GM18526 (cell line): ENCODE measurements around the gene SORCS2.

ENCODE experiments used
- POLR2A ChIP-seq: IDR thresholded peaks from 3 replicates; pipeline ENCODE4 v1.6.1; 2011; ENCODE audit not compliant: insufficient read length; ENCODE audit errors: extremely low read depth

The SORCS2 gene

GRCh38 chr4:7714738-7715137 lies 522.4 kb downstream of the SORCS2 start:
- TF ChIP-seq POLR2A: no peak

GRCh38 chr4:7715271-7716009 lies 523.1 kb downstream of the SORCS2 start:
- TF ChIP-seq POLR2A: no peak

DNA sequence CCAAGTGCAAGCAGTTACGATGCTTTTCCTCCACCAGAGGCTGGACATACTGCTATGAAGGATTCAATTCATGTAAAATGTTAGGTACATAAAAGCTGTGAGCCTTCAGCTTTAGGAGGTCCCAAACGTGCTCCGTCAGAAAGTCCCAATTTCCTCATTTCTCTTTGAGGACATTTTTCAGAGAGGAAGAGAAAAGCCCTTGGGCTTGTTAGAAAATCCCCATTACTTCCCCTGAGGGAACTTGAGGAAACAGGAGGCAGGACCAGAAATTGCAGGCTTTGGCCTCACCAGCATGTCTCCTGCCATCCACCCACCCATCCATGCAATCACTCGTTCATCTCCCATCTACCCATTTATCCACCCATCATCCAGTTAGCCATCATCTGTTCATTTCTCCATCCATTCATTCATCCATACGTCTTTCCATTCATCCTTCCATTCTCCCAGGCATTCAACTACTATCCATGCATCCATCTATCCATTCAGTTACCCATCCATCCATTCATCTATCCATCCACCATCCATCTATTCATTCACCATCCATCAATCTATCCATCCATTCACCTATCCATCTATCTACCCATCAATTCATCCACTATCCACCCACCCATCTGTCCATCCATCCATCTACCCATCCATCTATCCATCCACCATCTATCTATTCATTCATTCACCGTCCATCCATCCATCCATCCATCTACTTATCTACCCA lies 523.8 kb downstream of the SORCS2 start:
- no peak for TF ChIP-seq POLR2A

DNA sequence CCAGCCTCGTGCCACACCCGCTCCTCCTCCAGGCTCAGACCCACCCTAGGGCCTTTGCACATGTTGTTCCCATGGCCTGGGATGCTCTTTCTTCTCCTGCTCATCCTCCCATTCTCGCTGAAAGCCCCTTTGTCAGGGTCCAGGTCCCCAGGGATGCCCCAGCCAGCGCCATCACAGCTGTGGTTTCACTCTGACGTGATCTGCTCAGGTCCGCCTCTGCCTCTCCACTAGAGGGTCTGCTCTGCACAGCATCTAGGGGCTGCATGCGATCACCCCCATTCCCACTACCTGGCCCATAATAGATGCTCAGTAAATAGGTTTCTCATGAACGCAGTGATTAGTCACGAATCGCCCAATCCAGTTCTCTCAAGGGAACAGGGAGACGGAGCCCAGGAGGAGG lies 524.8 kb downstream of the SORCS2 start:
- TF ChIP-seq POLR2A: no peak

- TF ChIP-seq POLR2A: no peak
Measured at GRCh38 chr4:7717946-7718490, 525.7 kb downstream of the SORCS2 start.

DNA sequence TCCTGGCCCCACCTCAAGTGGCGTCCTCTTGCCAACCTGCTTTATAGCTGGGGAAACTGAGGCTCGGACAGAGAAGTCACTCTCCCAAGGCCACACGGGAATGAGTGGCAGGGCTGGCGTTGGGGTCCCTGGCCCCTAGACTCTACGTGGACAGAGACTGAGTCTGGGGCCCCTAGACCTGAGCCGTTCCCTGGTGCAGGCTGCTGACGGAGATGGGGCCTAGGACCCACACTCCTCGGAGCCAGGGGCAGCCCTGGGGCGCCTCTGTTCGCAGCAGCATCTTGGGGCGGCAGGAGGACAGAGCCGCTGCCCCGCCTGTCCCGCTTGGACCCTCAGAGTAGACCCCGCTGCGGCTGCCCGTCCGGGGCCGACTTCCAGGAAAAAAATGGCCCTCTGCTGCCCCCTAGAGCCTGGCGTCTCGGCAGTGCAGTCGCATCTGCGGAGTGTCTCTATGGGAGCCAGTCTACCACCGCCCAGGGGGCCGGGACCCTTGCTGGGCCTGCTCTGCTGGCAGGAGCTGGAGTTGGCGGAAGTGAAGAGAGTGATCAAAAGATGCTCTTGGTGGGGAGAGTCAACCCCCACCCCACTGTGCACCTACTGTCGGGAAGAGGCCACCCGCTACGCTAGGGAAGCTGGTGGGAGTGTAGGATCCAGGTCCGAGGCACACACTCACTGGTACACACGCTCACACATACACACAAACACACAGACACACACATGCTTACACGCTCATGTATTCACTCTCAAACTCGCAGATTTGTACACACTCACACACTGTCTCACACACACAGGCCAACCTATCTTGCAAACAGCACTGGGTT lies 527.2 kb downstream of the SORCS2 start:
- no peak for TF ChIP-seq POLR2A

DNA sequence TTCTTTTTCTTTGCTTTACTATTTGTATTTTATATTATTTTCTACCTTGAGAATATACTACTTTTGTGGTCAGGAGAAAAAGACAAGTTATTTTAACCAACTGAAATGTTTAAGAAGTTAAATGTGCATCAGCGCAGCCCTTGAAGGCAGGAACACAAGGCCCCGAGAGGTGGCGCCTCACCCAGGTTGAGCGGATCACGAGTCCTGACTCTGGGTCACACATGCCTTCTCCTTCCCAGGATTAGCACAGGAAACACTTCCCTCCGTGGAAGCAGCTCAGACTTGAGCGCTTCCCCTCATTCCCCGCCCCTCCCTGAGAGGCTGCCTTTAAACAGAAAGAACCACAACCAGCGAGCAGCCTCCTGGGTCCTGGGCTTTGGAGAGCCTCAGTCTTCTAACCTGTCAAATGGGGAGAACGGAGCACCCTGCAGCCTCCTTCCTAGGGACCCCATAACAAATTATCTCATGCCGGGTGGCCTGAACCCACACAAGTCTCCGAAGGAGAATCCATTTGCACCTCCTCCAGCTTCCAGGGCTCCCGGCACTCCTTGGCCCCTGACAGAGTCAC lies 529.7 kb downstream of the SORCS2 start:
- TF ChIP-seq POLR2A: no peak

DNA sequence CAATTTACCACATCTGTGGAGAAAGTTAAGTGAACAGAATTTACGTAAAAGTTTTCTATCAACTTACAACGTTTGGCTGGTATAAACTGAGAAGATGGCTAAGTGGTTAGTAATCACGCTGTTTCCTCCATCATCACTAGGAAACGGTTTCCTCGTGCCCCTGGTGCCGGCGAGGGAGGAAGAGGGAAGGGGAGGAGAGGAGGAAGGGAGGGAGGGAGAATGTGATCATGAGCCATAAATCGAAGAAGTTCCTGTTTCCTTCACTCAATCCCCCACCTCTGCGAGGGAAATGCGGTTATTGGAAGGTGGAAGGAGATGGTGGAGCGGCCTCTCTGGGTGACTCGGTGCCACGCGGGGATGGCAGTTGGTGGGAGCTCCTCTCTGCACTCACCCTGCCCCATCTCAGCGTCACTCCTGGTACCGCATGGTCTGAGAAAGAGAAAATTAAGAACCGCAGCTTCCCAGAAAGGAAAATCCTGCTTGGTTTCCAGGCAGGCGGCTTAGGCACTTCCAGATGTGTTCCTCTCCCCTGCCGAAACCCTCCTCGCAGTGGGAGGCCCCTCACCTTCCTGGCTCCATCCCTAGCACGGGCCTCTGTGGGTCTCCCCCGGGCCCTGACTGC lies 530.5 kb downstream of the SORCS2 start:
- TF ChIP-seq POLR2A: no peak

DNA sequence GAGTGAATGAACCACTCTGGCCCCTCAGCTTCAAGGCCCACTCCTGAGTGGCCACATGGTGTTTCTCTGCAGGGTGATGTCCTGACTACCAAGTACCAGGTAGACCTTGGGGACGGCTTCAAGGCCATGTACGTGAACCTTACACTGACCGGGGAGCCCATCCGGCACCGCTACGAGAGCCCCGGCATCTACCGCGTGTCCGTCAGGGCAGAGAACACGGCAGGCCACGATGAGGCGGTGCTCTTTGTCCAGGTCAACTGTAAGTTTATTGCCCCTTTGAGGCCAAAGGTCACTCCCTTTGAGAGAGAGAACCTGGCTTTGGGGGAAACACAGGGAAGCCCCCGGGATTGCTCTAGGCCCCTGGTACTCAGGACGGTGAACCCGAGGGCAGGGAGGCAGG lies 531.3 kb downstream of the SORCS2 start:
- TF ChIP-seq POLR2A: no peak

GRCh38 chr4:7725951-7726350 lies 533.6 kb downstream of the SORCS2 start:
- no peak for TF ChIP-seq POLR2A

GRCh38 chr4:7726665-7727413 lies 534.5 kb downstream of the SORCS2 start:
- no peak for TF ChIP-seq POLR2A

DNA sequence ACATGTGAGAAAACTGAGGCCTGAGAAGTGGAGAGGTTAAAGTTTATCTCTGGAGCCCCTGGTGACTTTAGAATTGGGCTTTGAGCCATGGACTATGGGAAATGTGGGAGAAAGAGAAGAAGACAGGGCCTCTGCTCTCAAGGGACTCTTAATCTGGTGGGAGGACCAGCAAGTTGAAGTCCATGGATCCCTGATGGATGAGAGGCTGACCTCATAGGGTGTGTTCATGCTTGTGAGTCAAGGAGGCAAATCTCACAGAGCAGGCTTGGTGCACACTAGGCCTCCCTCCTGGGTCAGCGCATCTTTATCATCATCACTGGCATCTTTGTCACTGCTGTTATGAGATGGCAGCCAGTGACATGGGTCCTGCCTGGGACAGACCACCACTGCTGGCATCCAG lies 535.4 kb downstream of the SORCS2 start:
- TF ChIP-seq POLR2A: no peak

DNA sequence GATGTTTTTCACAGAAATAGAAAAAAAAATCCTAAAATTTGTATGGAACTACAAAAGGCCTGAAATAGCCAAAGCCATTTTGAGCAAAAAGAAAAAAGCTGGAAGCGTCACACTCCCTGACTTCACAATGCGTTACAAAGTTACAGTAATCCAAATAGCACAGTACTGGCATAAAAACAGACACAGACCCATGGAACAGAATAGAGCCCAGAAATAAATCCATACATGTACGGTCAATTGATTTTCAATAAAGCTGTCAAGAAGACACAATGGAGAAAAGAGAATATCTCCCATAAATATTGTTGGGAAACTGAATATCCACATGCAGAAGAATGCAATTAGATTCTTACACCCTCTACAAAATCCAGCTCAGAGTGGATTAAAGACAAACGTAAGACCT lies 539.1 kb downstream of the SORCS2 start:
- TF ChIP-seq POLR2A: no peak

DNA sequence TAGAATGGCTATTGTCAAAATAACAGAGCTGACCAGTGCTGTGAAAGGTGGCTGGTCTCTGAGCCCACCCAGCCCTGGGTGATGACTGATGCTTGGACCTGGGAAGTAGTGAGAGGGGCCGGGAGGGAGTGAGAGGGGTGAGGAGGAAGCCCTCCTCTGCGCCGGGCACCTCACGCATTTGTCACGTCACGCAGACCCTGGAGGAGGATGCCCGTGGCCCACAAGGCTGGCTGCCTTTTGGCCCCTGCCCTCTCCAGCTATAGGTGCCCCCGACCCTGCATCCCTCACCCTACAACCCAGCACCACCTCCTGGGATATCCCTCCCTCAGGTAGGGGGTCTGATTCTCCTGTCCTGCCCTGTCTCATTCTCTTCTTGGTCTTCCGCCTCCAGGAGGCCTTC lies 539.9 kb downstream of the SORCS2 start:
- TF ChIP-seq POLR2A: no peak
